SU-DHL-6 (cell line): ENCODE measurements around the gene MICAL3.

Source experiments
- CTCF ChIP-seq: fragments of 200-600 bp; sonication (generic); IDR thresholded peaks from one replicate; pipeline ENCODE4 v1.5.1; 2017; ENCODE audit warnings: antibody characterized with exemption, mild to moderate bottlenecking, low read length, moderate library complexity; ENCODE audit not compliant: insufficient read depth, poor library complexity, severe bottlenecking
- EZH2phosphoT487 ChIP-seq: fragments of 200-600 bp; sonication (generic), shearing (Covaris generic); conservative IDR thresholded peaks from 2 replicates; pipeline ENCODE4 v1.6.1; 2018; ENCODE audit warnings: mild to moderate bottlenecking, antibody characterized with exemption, low read length, moderate library complexity, mixed read lengths

- TF ChIP-seq CTCF (no peak), EZH2phosphoT487 (no peak)
Observed at GRCh38 chr22:18032455-18033101, 8.2 kb upstream of the MICAL3 start.
